Measurements from ENCODE around the gene CHAD. TPM values are rescaled to one million over a fixed set of nuclear protein-coding genes. Genes with fewer than 3 reads are reported as not detected.

The CHAD gene, protein sequence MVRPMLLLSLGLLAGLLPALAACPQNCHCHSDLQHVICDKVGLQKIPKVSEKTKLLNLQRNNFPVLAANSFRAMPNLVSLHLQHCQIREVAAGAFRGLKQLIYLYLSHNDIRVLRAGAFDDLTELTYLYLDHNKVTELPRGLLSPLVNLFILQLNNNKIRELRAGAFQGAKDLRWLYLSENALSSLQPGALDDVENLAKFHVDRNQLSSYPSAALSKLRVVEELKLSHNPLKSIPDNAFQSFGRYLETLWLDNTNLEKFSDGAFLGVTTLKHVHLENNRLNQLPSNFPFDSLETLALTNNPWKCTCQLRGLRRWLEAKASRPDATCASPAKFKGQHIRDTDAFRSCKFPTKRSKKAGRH
- total RNA-seq: not detected
- not detected for polyA plus RNA-seq

DNA sequence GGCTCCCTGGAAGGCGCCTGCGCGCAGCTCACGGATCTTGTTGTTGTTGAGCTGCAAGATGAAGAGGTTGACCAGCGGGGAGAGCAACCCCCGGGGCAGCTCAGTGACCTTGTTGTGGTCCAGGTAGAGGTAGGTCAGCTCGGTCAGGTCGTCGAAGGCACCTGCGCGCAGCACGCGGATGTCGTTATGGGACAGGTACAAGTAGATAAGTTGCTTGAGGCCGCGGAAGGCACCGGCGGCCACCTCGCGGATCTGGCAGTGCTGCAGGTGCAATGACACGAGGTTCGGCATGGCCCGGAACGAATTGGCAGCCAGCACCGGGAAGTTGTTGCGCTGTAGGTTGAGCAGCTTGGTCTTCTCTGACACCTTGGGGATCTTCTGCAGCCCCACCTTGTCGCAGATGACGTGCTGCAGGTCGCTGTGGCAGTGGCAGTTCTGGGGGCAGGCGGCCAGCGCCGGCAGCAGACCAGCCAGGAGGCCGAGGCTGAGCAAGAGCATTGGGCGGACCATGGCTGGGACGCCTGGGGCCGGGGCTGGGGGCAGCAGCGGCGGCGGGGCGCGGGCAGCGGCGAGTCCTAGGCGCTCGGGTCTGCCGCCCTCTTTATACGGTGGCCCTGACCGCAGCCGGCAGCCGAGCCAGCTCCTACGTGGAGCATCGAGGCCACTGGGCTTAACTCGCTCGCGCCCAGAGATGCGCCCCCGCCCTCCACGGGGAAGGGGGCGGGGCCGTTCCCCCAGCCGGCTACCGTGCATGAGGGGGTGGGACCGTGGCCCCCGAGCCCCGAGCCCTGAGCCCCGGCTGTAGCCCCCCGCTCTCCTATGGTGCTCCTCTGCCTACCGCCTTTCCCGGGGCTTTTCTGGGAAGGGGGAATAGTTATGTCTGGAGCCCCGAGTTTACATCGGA, at the start of gene CHAD:
TSS of gene CHAD (minus strand) at position 577 of the 904 bp plus-strand sequence. CDS start at position 510, 67 bp downstream.
- no peaks in the 10 kb centered on the region for H3K4me1 ChIP-seq (ENCODE audit: insufficient read depth, low read length)
- ChIA-PET POLR2A (interaction anchor here (1.1 kb wide), 1 partner anchor 10 kb away, joined by 4 read pairs; the partner anchor contains the start of gene RSAD1), CTCF (interaction anchor here (0.9 to 1.5 kb wide), 2 partner anchors 11 to 71 kb away, joined by 4 to 5 read pairs; partner anchors contain the start of gene LRRC59)
- peaks cover 11% of the 10 kb centered on the region for H3K27me3 ChIP-seq (ENCODE audit: insufficient read depth, low read length, poor library complexity, severe bottlenecking)
- H3K27ac Mint-ChIP-seq: no peak within 1 kb of the TSS
- H3K27me3 Mint-ChIP-seq: peaks cover 18 to 20% of the 10 kb centered on the region in 2 donors
- no peaks in the 10 kb centered on the region for H3K36me3 ChIP-seq (ENCODE audit: insufficient read depth, low read length)
- H3K9me3 ChIP-seq (ENCODE audit: low read length): no peaks in the 10 kb centered on the region
- H3K4me1 Mint-ChIP-seq: peaks cover 7 to 28% (median 12%) of the 10 kb centered on the region in 3 donors
- H3K4me3 Mint-ChIP-seq: peak within 1 kb of the TSS in 5 of 7 donors; percentile 15 to 82 (median 54)
- no peak within 1 kb of the TSS for H3K4me3 ChIP-seq (ENCODE audit: low read length)
- H3K36me3 Mint-ChIP-seq: peaks cover 0 to 13% (median 6%) of the 10 kb centered on the region in 3 donors
- no peak for DNase-seq
- no peak within 1 kb of the TSS for H3K27ac ChIP-seq (ENCODE audit: low read depth, low read length)
- H3K9me3 Mint-ChIP-seq: no peaks in the 10 kb centered on the region

- CTCF ChIA-PET: interaction anchor here (1.6 kb wide), 1 partner anchor 11 kb away, joined by 5 read pairs; no protein-coding TSS in a partner anchor
- Histone ChIP-seq H3K4me1 (ENCODE audit: insufficient read depth, low read length) (no peaks in the 10 kb centered on the region), H3K4me3 (ENCODE audit: low read length) (no peak overlapping the region), H3K27ac (ENCODE audit: low read depth, low read length) (no peak overlapping the region), H3K27me3 (ENCODE audit: insufficient read depth, low read length, poor library complexity, severe bottlenecking) (no peaks in the 10 kb centered on the region), H3K36me3 (ENCODE audit: insufficient read depth, low read length) (no peaks in the 10 kb centered on the region), H3K9me3 (ENCODE audit: low read length) (no peaks in the 10 kb centered on the region)
- H3K27me3 Mint-ChIP-seq: peaks cover 0 to 2% of the 10 kb centered on the region in 2 donors
- no peaks in the 10 kb centered on the region for H3K4me1 Mint-ChIP-seq
- peak overlapping the region in 1 of 8 donors; percentile 38 for H3K27ac Mint-ChIP-seq
- no peaks in the 10 kb centered on the region for H3K9me3 Mint-ChIP-seq
- no peak overlapping the region for H3K4me3 Mint-ChIP-seq
- POLR2A ChIA-PET: no interaction called here
- no peaks in the 10 kb centered on the region for H3K36me3 Mint-ChIP-seq
- DNase-seq: no peak
These were observed 49.1 kb upstream of the CHAD start for GRCh38 chr17:50517504-50518383.

DNA sequence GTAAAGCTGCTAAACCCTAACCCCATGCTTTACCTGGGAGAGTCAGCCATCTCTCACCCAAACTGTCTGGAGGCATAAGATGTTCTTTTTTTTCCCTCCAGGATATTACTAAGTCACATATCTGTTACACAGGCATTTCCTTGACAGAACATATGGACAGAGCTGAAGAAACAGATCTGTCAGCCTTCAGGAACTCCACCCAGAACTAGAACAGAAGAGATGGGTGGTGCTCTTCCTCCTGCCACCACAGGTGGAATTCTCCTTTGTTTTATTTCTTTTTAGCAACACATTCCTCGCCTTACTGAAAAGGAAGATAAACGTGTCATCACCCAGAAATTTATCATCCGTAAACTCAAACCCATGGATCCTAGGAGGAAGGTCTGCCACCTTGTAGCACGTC, 48.3 kb upstream of the CHAD start:
- no peaks in the 10 kb centered on the region for H3K36me3 Mint-ChIP-seq
- CTCF ChIA-PET: interaction anchor here (1.6 kb wide), 1 partner anchor 12 kb away, joined by 5 read pairs; no protein-coding TSS in a partner anchor
- no peaks in the 10 kb centered on the region for H3K4me1 Mint-ChIP-seq
- no peak for DNase-seq
- no peaks in the 10 kb centered on the region for H3K9me3 Mint-ChIP-seq
- Histone ChIP-seq H3K36me3 (ENCODE audit: insufficient read depth, low read length) (no peaks in the 10 kb centered on the region), H3K27me3 (ENCODE audit: insufficient read depth, low read length, poor library complexity, severe bottlenecking) (no peaks in the 10 kb centered on the region), H3K27ac (ENCODE audit: low read depth, low read length) (no peak overlapping the region), H3K4me3 (ENCODE audit: low read length) (no peak overlapping the region), H3K9me3 (ENCODE audit: low read length) (no peaks in the 10 kb centered on the region), H3K4me1 (ENCODE audit: insufficient read depth, low read length) (no peaks in the 10 kb centered on the region)
- H3K4me3 Mint-ChIP-seq: no peak overlapping the region
- H3K27me3 Mint-ChIP-seq: peaks cover 0 to 2% of the 10 kb centered on the region in 2 donors
- peak overlapping the region in 1 of 8 donors; percentile 48 for H3K27ac Mint-ChIP-seq
- POLR2A ChIA-PET: interaction anchor here (0.6 kb wide), 1 partner anchor 74 kb away, joined by 5 read pairs; no protein-coding TSS in a partner anchor

DNA sequence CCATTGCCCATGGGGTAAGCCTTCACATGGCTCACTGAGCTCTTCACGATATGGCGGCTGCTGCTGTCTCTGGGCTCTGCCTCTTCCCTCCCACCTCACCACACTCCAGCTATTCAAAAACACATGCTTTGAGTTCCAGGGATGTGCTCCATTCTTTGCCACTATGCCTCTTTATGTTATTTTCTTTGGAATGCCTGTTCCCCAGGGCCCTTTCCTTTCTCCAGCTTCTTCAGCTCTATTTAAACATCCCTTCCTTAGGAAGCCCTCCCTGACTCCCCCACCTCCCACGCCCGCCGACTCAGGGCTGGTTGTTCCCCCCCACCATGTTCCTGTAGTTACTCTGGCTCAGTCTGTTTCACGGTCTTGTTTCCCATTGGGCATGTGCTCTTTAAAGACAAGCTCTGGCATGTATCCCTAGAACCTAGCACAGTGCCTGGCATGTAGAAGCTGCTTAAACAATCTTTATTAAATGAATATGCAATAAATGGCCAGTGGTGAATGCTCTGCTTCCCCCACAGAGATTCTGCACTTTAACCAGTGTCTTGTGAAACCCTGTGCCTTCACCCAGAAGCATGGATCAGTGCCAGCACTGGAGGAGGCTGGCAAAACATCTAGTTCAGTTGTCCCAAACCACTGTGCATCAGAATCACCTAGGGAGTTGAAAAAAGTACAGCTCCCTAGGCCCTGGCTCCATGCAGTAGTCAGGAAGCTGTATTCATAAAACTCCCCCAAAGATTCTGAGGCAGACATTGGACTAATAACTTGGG, 46.4 kb upstream of the CHAD start:
- ChIA-PET CTCF (no interaction called here), POLR2A (no interaction called here)
- peaks cover 11 to 14% (median 13%) of the 10 kb centered on the region in 3 donors for H3K4me1 Mint-ChIP-seq

GRCh38 chr17:50514388-50514787, 45.7 kb upstream of the CHAD start:
- CTCF ChIA-PET: no interaction called here

More for the DNA sequence above, 46.4 kb upstream of the CHAD start:
- H3K27me3 ChIP-seq (ENCODE audit: insufficient read depth, low read length, poor library complexity, severe bottlenecking): no peaks in the 10 kb centered on the region
- no peak overlapping the region for H3K27ac ChIP-seq (ENCODE audit: low read depth, low read length)
- Mint-ChIP-seq H3K27me3 (peaks cover 2 to 3% of the 10 kb centered on the region in 2 donors), H3K36me3 (no peaks in the 10 kb centered on the region), H3K27ac (peak overlapping the region in 1 of 8 donors; percentile 16), H3K4me3 (peak overlapping the region in 1 of 7 donors; percentile 40), H3K9me3 (no peaks in the 10 kb centered on the region)
- no peaks in the 10 kb centered on the region for H3K9me3 ChIP-seq (ENCODE audit: low read length)
- H3K4me1 ChIP-seq (ENCODE audit: insufficient read depth, low read length): peaks cover 6% of the 10 kb centered on the region
- no peak overlapping the region for H3K4me3 ChIP-seq (ENCODE audit: low read length)
- no peaks in the 10 kb centered on the region for H3K36me3 ChIP-seq (ENCODE audit: insufficient read depth, low read length)
- no peak for DNase-seq

GRCh38 chr17:50513495-50513894, 44.8 kb upstream of the CHAD start:
- Mint-ChIP-seq H3K4me1 (peaks cover 21 to 28% (median 28%) of the 10 kb centered on the region in 3 donors), H3K4me3 (no peak overlapping the region)

More at GRCh38 chr17:50514388-50514787, 45.7 kb upstream of the CHAD start:
- Mint-ChIP-seq H3K4me3 (no peak overlapping the region), H3K27me3 (peaks cover 2 to 3% of the 10 kb centered on the region in 2 donors), H3K27ac (peak overlapping the region in 1 of 8 donors; percentile 2), H3K9me3 (no peaks in the 10 kb centered on the region), H3K36me3 (no peaks in the 10 kb centered on the region), H3K4me1 (peaks cover 15 to 20% (median 19%) of the 10 kb centered on the region in 3 donors)
- Histone ChIP-seq H3K36me3 (ENCODE audit: insufficient read depth, low read length) (no peaks in the 10 kb centered on the region), H3K27ac (ENCODE audit: low read depth, low read length) (no peak overlapping the region), H3K4me1 (ENCODE audit: insufficient read depth, low read length) (peaks cover 6% of the 10 kb centered on the region), H3K4me3 (ENCODE audit: low read length) (no peak overlapping the region), H3K9me3 (ENCODE audit: low read length) (no peaks in the 10 kb centered on the region), H3K27me3 (ENCODE audit: insufficient read depth, low read length, poor library complexity, severe bottlenecking) (no peaks in the 10 kb centered on the region)
- DNase-seq: no peak
- POLR2A ChIA-PET: no interaction called here

DNA sequence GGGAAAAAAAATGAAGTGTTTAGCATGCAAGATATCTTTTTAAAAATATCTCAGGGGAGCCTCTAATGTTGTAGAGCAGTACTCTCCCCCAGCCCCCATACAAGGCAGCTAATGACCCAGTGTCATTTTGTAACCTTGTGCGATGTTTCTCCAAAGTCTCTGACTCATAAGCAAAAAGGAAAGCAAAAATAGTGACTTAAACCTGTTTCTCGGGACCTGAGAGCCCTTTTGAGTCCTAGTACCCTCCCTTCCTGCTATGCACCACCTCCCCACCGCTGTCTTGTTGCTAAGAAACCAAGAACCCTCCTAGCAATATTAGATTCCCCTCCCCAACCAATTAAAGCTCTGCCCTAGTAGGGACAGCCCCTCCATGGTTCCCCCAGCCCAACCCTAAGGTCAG, 42.4 kb upstream of the CHAD start:
- Mint-ChIP-seq H3K4me3 (peak overlapping the region; percentile 8 to 67 (median 51)), H3K27ac (peak overlapping the region in 7 of 8 donors; percentile 34 to 87 (median 58)), H3K27me3 (peaks cover 0 to 3% of the 10 kb centered on the region in 2 donors), H3K4me1 (peaks cover 27 to 34% (median 33%) of the 10 kb centered on the region in 3 donors), H3K36me3 (no peaks in the 10 kb centered on the region), H3K9me3 (no peaks in the 10 kb centered on the region)
- peak in 2 of 5 donors; percentile 31 to 67 for DNase-seq
- Histone ChIP-seq H3K27me3 (ENCODE audit: insufficient read depth, low read length, poor library complexity, severe bottlenecking) (no peaks in the 10 kb centered on the region), H3K9me3 (ENCODE audit: low read length) (no peaks in the 10 kb centered on the region), H3K4me1 (ENCODE audit: insufficient read depth, low read length) (peaks cover 14% of the 10 kb centered on the region), H3K4me3 (ENCODE audit: low read length) (no peak overlapping the region), H3K36me3 (ENCODE audit: insufficient read depth, low read length) (no peaks in the 10 kb centered on the region), H3K27ac (ENCODE audit: low read depth, low read length) (no peak overlapping the region)
- ChIA-PET POLR2A (no interaction called here), CTCF (interaction anchor here (1.4 to 1.5 kb wide), 2 partner anchors 9 to 26 kb away, joined by 3 to 4 read pairs; no protein-coding TSS in a partner anchor)

More at GRCh38 chr17:50513495-50513894, 44.8 kb upstream of the CHAD start:
- peaks cover 13% of the 10 kb centered on the region for H3K4me1 ChIP-seq (ENCODE audit: insufficient read depth, low read length)
- CTCF ChIA-PET: no interaction called here
- no peaks in the 10 kb centered on the region for H3K27me3 ChIP-seq (ENCODE audit: insufficient read depth, low read length, poor library complexity, severe bottlenecking)
- H3K9me3 Mint-ChIP-seq: no peaks in the 10 kb centered on the region
- H3K9me3 ChIP-seq (ENCODE audit: low read length): no peaks in the 10 kb centered on the region
- H3K36me3 Mint-ChIP-seq: no peaks in the 10 kb centered on the region
- POLR2A ChIA-PET: no interaction called here
- DNase-seq: no peak
- no peak overlapping the region for H3K4me3 ChIP-seq (ENCODE audit: low read length)
- peaks cover 0 to 3% of the 10 kb centered on the region in 2 donors for H3K27me3 Mint-ChIP-seq
- no peaks in the 10 kb centered on the region for H3K36me3 ChIP-seq (ENCODE audit: insufficient read depth, low read length)
- H3K27ac ChIP-seq (ENCODE audit: low read depth, low read length): no peak overlapping the region
- H3K27ac Mint-ChIP-seq: no peak overlapping the region
